Activated CD4-positive, CD25-positive, alpha-beta regulatory T cell treated with anti-CD3 and anti-CD28 coated beads, Interleukin-2, amount 50 U/mL, for 72 hours (primary cell): ENCODE results near the gene PPP1R9B.

Experiments used
- DNase-seq: peaks from one replicate; pipeline ENCODE4 v3.0.0; 2021

PPP1R9B gene

DNA sequence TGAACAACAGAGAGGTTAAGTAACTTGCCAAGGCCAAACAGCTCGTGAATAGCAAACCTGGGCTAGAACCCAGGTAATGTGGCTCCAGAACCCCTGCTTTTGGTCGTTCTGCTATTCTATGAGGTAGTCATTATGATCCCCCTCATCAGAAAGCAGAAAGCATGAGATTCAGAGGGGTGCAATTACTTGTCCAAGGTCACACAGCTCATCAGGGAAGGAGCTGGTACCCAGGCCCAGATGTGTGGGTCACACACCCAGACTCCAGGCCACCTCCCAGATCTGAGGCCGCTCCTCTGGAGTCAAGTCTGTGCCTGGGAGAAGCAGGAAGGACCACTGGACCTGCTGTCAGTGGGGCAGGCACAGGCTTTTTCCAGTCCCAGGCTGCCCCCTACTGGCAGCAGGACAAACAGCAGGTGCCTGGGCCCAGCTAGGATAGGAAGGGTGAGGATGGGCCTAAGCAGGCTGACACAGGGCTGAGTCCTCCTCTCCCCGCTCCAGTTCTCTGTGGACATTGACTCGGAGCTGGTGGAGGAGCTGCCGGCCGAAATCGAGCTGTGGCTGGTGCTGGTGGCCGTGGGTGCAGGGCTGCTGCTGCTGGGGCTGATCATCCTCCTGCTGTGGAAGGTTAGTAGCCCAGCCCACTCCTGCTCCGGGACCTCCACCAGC, 63.1 kb downstream of the PPP1R9B start:
- DNase-seq = peak; percentile 84
